Stimulated activated CD8-positive, alpha-beta memory T cell treated with anti-CD3 and anti-CD28 coated beads, Interleukin-12 subunit alpha, Interleukin-12 subunit beta, amount 100 ng/mL, for 1 hour (primary cell): ENCODE measurements around the gene ZNF862.
A peak's percentile ranks its signal among the peaks of the same experiment; 100 is the strongest.

ENCODE experiments used
- DNase-seq: peaks from one replicate; pipeline ENCODE4 v3.0.0-alpha.2; 2020; ENCODE audit warnings: low read depth

The ZNF862 gene

DNA sequence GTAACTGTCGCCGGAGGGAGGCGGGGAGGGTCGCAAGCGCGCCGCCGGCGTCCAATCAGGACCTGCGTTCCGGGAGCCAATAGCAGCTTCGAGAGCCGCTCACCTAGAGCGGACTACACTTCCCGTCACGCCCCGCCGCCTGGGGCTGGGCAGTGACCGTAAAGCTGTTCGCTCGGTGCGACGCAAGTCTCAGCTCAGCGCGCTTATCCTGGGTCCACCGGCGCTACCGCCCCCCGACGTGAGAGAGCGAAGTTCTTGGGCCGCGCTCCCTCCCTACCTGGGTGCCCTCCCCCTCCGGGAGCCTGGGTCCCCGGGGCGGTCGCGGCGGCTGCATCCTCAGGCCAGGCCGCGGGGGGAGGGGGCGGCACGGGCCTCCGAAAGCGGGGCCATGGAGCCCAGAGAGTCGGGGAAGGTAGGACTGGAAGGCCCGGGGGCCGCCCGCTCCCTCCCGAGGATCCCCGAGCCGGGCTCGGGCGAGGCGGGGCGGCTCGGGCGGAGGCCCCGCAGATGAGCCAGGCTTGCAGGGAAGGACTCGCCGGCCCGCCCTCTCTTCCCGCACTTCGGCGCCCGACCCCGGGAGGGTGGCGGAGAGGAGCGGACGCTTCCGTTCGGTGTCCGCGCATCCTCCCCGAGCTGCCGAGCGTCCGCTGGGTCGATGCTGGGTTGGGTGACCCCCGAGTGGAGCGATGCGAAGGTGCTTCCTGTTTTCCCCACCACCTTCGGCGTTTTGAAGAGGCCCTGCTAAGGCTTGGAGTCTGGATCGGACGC, at the start of gene ZNF862:
Gene ZNF862 (plus strand): TSS at position 152 of the 768 bp plus-strand sequence. CDS start 237 bp downstream, at position 389.
- peak; percentile 93 for DNase-seq

DNA sequence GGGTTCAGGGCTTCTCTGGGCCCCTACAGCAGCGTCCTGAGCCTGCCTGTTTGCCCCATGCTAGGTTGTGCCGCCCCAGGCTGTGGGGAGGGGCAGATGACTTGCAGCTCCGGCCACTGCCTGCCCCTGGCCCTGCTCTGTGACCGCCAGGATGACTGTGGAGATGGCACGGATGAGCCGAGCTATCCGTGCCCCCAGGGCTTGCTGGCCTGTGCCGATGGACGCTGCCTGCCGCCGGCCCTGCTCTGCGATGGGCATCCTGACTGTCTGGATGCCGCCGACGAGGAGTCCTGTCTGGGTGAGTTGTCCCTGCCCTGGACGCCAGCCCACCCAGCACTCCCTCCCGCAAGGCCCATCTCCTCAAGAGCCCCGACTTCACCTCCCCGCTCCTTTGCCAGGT, 49.1 kb upstream of the ZNF862 start:
- no peak for DNase-seq

GRCh38 chr7:149790146-149790548, 48.0 kb upstream of the ZNF862 start:
- DNase-seq, result no peak

- DNase-seq, result no peak
Measured at GRCh38 chr7:149790754-149791360, 47.3 kb upstream of the ZNF862 start.

DNA sequence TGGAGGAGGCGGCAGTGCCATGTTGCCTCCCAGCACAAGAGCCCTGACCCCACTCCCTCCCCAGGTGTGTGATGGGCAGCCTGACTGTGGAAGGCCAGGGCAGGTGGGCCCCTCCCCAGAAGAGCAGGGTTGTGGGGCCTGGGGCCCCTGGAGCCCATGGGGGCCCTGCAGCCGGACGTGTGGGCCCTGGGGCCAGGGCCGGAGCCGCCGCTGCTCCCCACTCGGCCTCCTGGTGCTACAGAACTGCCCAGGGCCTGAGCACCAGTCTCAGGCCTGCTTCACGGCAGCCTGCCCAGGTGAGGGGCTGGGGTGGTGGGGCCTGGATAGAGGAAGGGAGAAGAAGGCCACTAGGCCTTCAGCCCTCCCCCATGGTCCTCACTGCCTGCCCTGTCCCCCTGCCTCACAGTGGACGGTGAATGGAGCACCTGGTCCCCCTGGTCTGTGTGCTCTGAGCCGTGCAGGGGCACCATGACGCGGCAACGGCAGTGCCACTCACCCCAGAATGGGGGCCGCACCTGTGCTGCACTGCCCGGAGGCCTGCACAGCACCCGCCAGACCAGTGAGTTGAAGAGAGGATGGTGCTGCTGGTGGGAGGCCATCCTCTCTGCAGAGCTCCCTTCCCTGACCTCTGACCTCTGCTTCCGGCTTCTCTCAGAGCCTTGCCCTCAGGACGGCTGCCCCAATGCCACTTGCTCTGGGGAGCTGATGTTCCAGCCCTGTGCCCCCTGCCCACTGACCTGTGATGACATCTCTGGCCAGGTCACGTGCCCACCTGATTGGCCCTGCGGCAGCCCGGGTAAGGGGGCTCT, 46.6 kb upstream of the ZNF862 start:
- DNase-seq, result no peak

GRCh38 chr7:149792220-149792595, 46.0 kb upstream of the ZNF862 start:
- no peak for DNase-seq

GRCh38 chr7:149793261-149793660, 44.9 kb upstream of the ZNF862 start:
- DNase-seq, result no peak

- no peak for DNase-seq
Measured at GRCh38 chr7:149794661-149795060, 43.5 kb upstream of the ZNF862 start.

- DNase-seq, result no peak
Measured at GRCh38 chr7:149795126-149795525, 43.0 kb upstream of the ZNF862 start.

GRCh38 chr7:149796287-149796860, 41.8 kb upstream of the ZNF862 start:
- no peak for DNase-seq

- no peak for DNase-seq
Measured at GRCh38 chr7:149797771-149798170, 40.4 kb upstream of the ZNF862 start.

- peak; percentile 50 for DNase-seq
Measured at GRCh38 chr7:149799397-149800168, 38.6 kb upstream of the ZNF862 start.

- DNase-seq, result no peak
Measured at GRCh38 chr7:149800169-149800555, 38.0 kb upstream of the ZNF862 start.

DNA sequence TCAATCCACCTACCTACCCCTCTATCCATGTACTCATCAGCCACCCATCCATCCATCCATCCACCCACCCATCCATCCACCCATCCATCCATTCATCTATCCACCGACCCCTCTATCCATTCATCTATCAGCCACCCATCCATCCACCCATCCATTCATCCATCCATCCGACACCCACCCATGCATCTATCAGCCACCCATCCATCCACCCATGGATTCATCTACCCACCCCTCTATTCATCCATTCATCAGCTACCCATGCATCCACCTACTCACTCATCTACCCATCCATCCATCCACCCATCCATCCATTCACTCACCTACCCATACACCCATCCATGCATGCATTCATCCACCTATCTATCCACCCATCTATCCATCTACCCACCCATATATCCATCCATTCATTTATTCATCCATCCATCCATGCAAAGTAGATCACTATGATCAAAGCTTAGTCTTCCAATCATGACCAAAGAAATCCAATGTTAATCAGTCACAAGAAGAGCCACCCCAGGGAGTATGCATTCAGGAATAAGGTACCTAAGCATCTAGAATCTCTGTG, 37.1 kb upstream of the ZNF862 start:
- DNase-seq, result no peak

DNA sequence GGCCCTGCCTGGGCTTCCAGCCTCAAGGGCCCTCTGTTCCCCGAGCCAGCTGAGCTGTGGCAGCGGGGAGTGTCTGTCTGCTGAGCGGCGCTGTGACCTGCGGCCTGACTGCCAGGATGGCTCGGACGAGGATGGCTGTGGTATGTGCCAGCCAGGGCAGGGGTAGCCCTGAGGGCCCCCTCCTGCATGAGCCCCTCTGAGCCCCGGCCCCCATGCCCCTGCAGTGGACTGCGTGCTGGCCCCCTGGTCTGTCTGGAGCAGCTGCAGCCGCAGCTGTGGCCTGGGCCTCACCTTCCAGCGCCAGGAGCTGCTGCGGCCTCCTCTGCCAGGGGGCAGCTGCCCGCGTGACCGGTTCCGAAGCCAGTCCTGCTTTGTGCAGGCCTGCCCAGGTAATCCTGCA, 36.4 kb upstream of the ZNF862 start:
- no peak for DNase-seq

DNA sequence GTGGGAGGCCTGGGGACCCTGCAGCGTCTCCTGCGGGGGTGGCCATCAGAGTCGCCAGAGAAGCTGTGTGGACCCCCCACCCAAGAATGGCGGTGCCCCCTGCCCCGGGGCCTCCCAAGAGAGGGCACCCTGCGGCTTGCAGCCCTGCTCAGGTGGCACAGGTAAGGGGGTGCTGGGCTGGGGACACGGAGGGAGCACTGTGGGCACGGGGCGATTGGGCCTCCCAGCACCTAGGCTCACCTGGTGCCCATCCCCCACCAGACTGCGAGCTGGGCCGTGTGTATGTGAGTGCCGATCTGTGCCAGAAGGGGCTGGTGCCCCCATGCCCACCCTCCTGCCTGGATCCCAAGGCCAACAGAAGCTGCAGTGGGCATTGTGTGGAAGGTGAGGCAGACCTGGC, 35.2 kb upstream of the ZNF862 start:
- no peak for DNase-seq

DNA sequence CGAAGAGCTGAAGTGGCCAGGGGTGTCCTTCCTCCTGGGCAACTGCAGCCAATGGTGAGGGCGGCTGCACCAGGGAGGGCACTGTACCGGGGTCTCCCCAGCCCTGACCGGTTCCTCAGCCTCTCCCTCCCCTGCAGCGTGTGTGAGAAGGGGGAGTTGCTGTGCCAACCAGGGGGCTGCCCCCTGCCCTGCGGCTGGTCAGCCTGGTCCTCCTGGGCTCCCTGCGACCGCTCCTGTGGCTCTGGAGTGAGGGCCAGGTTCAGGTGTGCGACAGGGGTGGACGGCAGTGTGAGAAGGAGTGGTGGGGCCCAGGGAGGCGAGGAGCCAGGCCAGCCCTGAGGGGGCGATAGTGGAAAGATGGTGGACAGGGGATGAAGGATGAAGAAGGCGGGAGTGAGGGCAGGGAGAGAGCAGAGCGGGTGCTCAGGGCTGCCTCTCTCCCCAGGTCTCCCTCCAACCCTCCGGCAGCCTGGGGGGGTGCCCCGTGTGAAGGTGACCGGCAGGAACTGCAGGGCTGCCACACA, 34.6 kb upstream of the ZNF862 start:
- no peak for DNase-seq

GRCh38 chr7:149804106-149804505, 34.1 kb upstream of the ZNF862 start:
- DNase-seq, result no peak

- no peak for DNase-seq
Measured at GRCh38 chr7:149806726-149807125, 31.4 kb upstream of the ZNF862 start.

GRCh38 chr7:149808311-149808710, 29.9 kb upstream of the ZNF862 start:
- no peak for DNase-seq

GRCh38 chr7:149809215-149809614, 29.0 kb upstream of the ZNF862 start:
- no peak for DNase-seq
